Activated naive CD8-positive, alpha-beta T cell (primary cell): ENCODE measurements around the gene SLC22A7.

Experiments used
- H3K27ac Mint-ChIP-seq: one replicate; pipeline ENCODE4 v1.8.0; 2021; ENCODE audit warnings: mixed read lengths
- H3K27me3 Mint-ChIP-seq: one replicate; pipeline ENCODE4 v1.8.0; 2021; ENCODE audit warnings: mixed read lengths
- H3K36me3 Mint-ChIP-seq: one replicate; pipeline ENCODE4 v1.8.0; 2021; ENCODE audit warnings: mixed read lengths
- H3K4me1 Mint-ChIP-seq: one replicate; pipeline ENCODE4 v1.8.0; 2021; ENCODE audit warnings: low read depth, mixed read lengths
- H3K4me3 Mint-ChIP-seq: one replicate; pipeline ENCODE4 v1.8.0; 2021; ENCODE audit warnings: mild to moderate bottlenecking, mixed read lengths
- H3K9me3 Mint-ChIP-seq: one replicate; pipeline ENCODE4 v1.8.0; 2021; ENCODE audit warnings: low read depth, mixed read lengths

SLC22A7 gene

GRCh38 chr6:43286456-43286979, 11.5 kb upstream of the SLC22A7 start:
- Mint-ChIP-seq H3K9me3 (no peaks in the 10 kb centered on the region), H3K4me3 (no peak overlapping the region), H3K27me3 (peaks cover 5% of the 10 kb centered on the region), H3K36me3 (no peaks in the 10 kb centered on the region), H3K4me1 (no peaks in the 10 kb centered on the region), H3K27ac (no peak overlapping the region)

- H3K4me3 Mint-ChIP-seq = no peak overlapping the region
- H3K36me3 Mint-ChIP-seq = no peaks in the 10 kb centered on the region
- no peak overlapping the region for H3K27ac Mint-ChIP-seq
- no peaks in the 10 kb centered on the region for H3K9me3 Mint-ChIP-seq
- peaks cover 5% of the 10 kb centered on the region for H3K27me3 Mint-ChIP-seq
- no peaks in the 10 kb centered on the region for H3K4me1 Mint-ChIP-seq
Observed at GRCh38 chr6:43286980-43287716, 10.9 kb upstream of the SLC22A7 start.

- Mint-ChIP-seq H3K4me1 (no peaks in the 10 kb centered on the region), H3K9me3 (no peaks in the 10 kb centered on the region)
Observed at GRCh38 chr6:43287717-43288679, 10.1 kb upstream of the SLC22A7 start.

GRCh38 chr6:43290339-43290904, 7.6 kb upstream of the SLC22A7 start:
- no peaks in the 10 kb centered on the region for H3K4me1 Mint-ChIP-seq
- no peaks in the 10 kb centered on the region for H3K36me3 Mint-ChIP-seq
- no peak overlapping the region for H3K27ac Mint-ChIP-seq
- H3K27me3 Mint-ChIP-seq = peaks cover 5% of the 10 kb centered on the region
- no peak overlapping the region for H3K4me3 Mint-ChIP-seq
- no peaks in the 10 kb centered on the region for H3K9me3 Mint-ChIP-seq

More at GRCh38 chr6:43287717-43288679, 10.1 kb upstream of the SLC22A7 start:
- H3K27ac Mint-ChIP-seq = no peak overlapping the region
- H3K27me3 Mint-ChIP-seq = peaks cover 5% of the 10 kb centered on the region
- H3K4me3 Mint-ChIP-seq = no peak overlapping the region
- H3K36me3 Mint-ChIP-seq = no peaks in the 10 kb centered on the region

- no peaks in the 10 kb centered on the region for H3K36me3 Mint-ChIP-seq
- H3K4me3 Mint-ChIP-seq = no peak overlapping the region
- H3K4me1 Mint-ChIP-seq = no peaks in the 10 kb centered on the region
- no peak overlapping the region for H3K27ac Mint-ChIP-seq
- no peaks in the 10 kb centered on the region for H3K9me3 Mint-ChIP-seq
- peaks cover 2% of the 10 kb centered on the region for H3K27me3 Mint-ChIP-seq
Observed at GRCh38 chr6:43290905-43291355, 7.1 kb upstream of the SLC22A7 start.

GRCh38 chr6:43291708-43292107, 6.4 kb upstream of the SLC22A7 start:
- Mint-ChIP-seq H3K36me3 (no peaks in the 10 kb centered on the region), H3K4me3 (no peak overlapping the region), H3K27ac (no peak overlapping the region), H3K9me3 (no peaks in the 10 kb centered on the region), H3K27me3 (peaks cover 2% of the 10 kb centered on the region), H3K4me1 (no peaks in the 10 kb centered on the region)

GRCh38 chr6:43292341-43292740, 5.7 kb upstream of the SLC22A7 start:
- Mint-ChIP-seq H3K4me3 (no peak overlapping the region), H3K4me1 (no peaks in the 10 kb centered on the region), H3K27ac (no peak overlapping the region), H3K27me3 (peaks cover 2% of the 10 kb centered on the region), H3K9me3 (no peaks in the 10 kb centered on the region), H3K36me3 (no peaks in the 10 kb centered on the region)

- Mint-ChIP-seq H3K4me1 (no peaks in the 10 kb centered on the region), H3K27me3 (peaks cover 2% of the 10 kb centered on the region), H3K9me3 (no peaks in the 10 kb centered on the region), H3K4me3 (no peak overlapping the region), H3K36me3 (no peaks in the 10 kb centered on the region), H3K27ac (no peak overlapping the region)
Observed at GRCh38 chr6:43292763-43293318, 5.2 kb upstream of the SLC22A7 start.

- H3K4me3 Mint-ChIP-seq = no peak overlapping the region
- H3K9me3 Mint-ChIP-seq = no peaks in the 10 kb centered on the region
- H3K27ac Mint-ChIP-seq = no peak overlapping the region
- no peaks in the 10 kb centered on the region for H3K36me3 Mint-ChIP-seq
- H3K27me3 Mint-ChIP-seq = peaks cover 2% of the 10 kb centered on the region
- no peaks in the 10 kb centered on the region for H3K4me1 Mint-ChIP-seq
Observed at GRCh38 chr6:43293698-43294097, 4.4 kb upstream of the SLC22A7 start.

- no peak overlapping the region for H3K4me3 Mint-ChIP-seq
Observed at GRCh38 chr6:43294536-43294935, 3.5 kb upstream of the SLC22A7 start.

GRCh38 chr6:43295456-43295855, 2.6 kb upstream of the SLC22A7 start:
- H3K36me3 Mint-ChIP-seq = no peaks in the 10 kb centered on the region
- H3K4me3 Mint-ChIP-seq = no peak overlapping the region
- H3K4me1 Mint-ChIP-seq = no peaks in the 10 kb centered on the region
- H3K27me3 Mint-ChIP-seq = peaks cover 3% of the 10 kb centered on the region
- no peaks in the 10 kb centered on the region for H3K9me3 Mint-ChIP-seq
- H3K27ac Mint-ChIP-seq = no peak overlapping the region

More at GRCh38 chr6:43294536-43294935, 3.5 kb upstream of the SLC22A7 start:
- no peaks in the 10 kb centered on the region for H3K9me3 Mint-ChIP-seq
- H3K27ac Mint-ChIP-seq = no peak overlapping the region
- H3K27me3 Mint-ChIP-seq = peaks cover 3% of the 10 kb centered on the region
- no peaks in the 10 kb centered on the region for H3K4me1 Mint-ChIP-seq
- H3K36me3 Mint-ChIP-seq = no peaks in the 10 kb centered on the region

GRCh38 chr6:43296780-43297497, 1.1 kb upstream of the SLC22A7 start:
- H3K4me1 Mint-ChIP-seq = no peaks in the 10 kb centered on the region
- no peak overlapping the region for H3K4me3 Mint-ChIP-seq
- peaks cover 3% of the 10 kb centered on the region for H3K27me3 Mint-ChIP-seq
- H3K9me3 Mint-ChIP-seq = no peaks in the 10 kb centered on the region
- no peaks in the 10 kb centered on the region for H3K36me3 Mint-ChIP-seq
- no peak overlapping the region for H3K27ac Mint-ChIP-seq

GRCh38 chr6:43298565-43299337, 691 bp downstream of the SLC22A7 start:
- Mint-ChIP-seq H3K27ac (no peak overlapping the region), H3K36me3 (no peaks in the 10 kb centered on the region), H3K9me3 (no peaks in the 10 kb centered on the region), H3K4me1 (no peaks in the 10 kb centered on the region), H3K27me3 (peaks cover 3% of the 10 kb centered on the region), H3K4me3 (no peak overlapping the region)
